OCI-LY1 (cell line): ENCODE results near the gene ZDHHC9.

ENCODE experiments used
- EZH2 ChIP-seq: fragments of 200-600 bp; sonication (generic), shearing (Covaris generic); IDR thresholded peaks from 2 replicates; pipeline ENCODE4 v1.8.0; 2017; ENCODE audit warnings: borderline replicate concordance, mixed run types, mild to moderate bottlenecking, antibody characterized with exemption, low read length, moderate library complexity, mixed read lengths
- TF ChIP-seq, protein P1 (sequence below): fragments of 200-600 bp; sonication (generic), shearing (Covaris generic); IDR thresholded peaks from 2 replicates; pipeline ENCODE4 v1.5.1; 2017; ENCODE audit warnings: mild to moderate bottlenecking, antibody characterized with exemption, low read length, moderate library complexity, mixed read lengths

DNA sequence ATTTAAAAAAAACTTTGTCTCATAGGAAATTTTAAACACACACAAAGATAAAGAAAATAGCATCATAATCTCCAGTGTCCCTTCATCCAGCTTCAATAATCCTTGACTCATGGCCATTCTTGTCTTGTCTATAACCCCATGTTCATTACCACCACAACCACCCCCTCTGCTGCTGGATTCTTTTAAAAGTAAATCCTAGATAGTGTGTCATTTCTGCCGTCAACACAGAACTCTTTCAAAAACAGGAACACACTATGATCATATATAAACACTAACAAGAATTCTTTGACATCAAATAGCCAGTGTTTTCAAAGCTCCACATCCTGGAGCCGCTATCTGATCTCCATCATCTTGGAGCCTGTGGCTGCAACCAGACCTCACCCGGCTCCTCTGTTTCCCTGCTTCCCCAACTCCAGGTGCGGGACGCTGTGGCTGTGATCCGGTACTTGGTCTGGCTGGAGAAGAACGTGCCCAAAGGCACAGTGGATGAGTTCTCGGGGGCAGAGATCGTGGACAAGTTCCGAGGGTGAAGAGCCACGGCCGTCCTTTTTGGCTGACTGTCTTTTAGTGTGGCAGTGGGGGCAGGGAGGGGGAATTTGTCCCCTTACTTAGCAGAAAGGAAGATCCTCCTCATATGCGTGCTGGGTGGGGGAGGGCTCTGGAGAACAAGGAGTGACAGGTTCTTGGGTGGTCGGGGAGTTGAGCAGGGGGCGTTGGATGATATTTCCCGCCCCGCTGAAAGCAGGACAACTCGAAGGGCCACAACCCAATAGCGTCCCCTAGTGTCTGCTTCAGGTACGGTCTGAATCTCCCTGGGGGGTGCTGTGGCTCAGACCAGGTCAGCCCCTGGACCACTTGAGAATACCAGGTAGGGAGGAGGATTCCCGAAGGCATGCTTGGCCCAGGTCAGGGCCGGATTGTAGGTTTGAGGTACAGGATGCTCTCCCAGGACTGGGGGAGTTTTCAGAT lies 89.3 kb downstream of the ZDHHC9 start:
- TF ChIP-seq, protein P1, sequence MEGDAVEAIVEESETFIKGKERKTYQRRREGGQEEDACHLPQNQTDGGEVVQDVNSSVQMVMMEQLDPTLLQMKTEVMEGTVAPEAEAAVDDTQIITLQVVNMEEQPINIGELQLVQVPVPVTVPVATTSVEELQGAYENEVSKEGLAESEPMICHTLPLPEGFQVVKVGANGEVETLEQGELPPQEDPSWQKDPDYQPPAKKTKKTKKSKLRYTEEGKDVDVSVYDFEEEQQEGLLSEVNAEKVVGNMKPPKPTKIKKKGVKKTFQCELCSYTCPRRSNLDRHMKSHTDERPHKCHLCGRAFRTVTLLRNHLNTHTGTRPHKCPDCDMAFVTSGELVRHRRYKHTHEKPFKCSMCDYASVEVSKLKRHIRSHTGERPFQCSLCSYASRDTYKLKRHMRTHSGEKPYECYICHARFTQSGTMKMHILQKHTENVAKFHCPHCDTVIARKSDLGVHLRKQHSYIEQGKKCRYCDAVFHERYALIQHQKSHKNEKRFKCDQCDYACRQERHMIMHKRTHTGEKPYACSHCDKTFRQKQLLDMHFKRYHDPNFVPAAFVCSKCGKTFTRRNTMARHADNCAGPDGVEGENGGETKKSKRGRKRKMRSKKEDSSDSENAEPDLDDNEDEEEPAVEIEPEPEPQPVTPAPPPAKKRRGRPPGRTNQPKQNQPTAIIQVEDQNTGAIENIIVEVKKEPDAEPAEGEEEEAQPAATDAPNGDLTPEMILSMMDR: peak; percentile 70
- TF ChIP-seq EZH2: no peak
